Endothelial cell of umbilical vein (primary cell): ENCODE data around the gene ETHE1. TPM values are rescaled to one million over a fixed set of nuclear protein-coding genes. Genes with fewer than 3 reads are reported as not detected.

Source experiments
- BruUV-seq: library from RNA; stranded (reverse); fragments of 400-500 nt; replicated peaks from 2 replicates; lab custom pipeline; 2021; lab: Mats Ljungman, UMichigan
- CTCF ChIA-PET: fragments of 300-600, 350-600 bp; sonication (Branson Sonifier 250); formaldehyde crosslinking; loops from one replicate; lab custom pipeline; 2021; ENCODE audit warnings: antibody characterized with exemption, inconsistent platforms; lab: Charles Lee
- POLR2A ChIA-PET: fragments of 300-600, 350-600 bp; sonication (Branson Sonifier 250); formaldehyde crosslinking; loops from one replicate; lab custom pipeline; 2021; ENCODE audit warnings: antibody characterized with exemption, inconsistent platforms; lab: Charles Lee
- DNase-seq: peaks from one replicate; pipeline ENCODE4 v3.0.0-alpha.2; 2011; ENCODE audit warnings: low read depth, low spot score
- FAIRE-seq: peaks from 2 replicates; lab custom pipeline; 2011; peaks lifted over from hg19 to GRCh38; lab: Jason Lieb, UNC
- H2AFZ ChIP-seq: 2 replicates; pipeline ENCODE4 v1.6.0; 2012; ENCODE audit warnings: low read depth, low read length, control low read depth, inconsistent platforms
- H3K27ac ChIP-seq: 2 replicates; pipeline ENCODE4 v1.5.1; 2011; ENCODE audit warnings: low read depth, mild to moderate bottlenecking, control low read depth, low read length, moderate library complexity; ENCODE audit not compliant: insufficient read depth
- H3K27me3 ChIP-seq, 2 experiments: 2 replicates each; pipeline versions ENCODE4 v1.6.0 to v1.6.1; 2011; ENCODE audit warnings: low read length in 2 of 2, mixed read lengths in 1 of 2; ENCODE audit not compliant: control insufficient read depth in 2 of 2, insufficient read depth in 2 of 2
- H3K36me3 ChIP-seq, 2 experiments: 2 replicates in 1 of 2; 3 replicates in 1 of 2; pipeline ENCODE4 v1.5.1; 2011; ENCODE audit warnings: low read length in 2 of 2, mild to moderate bottlenecking in 1 of 2, moderate library complexity in 1 of 2; ENCODE audit not compliant: control insufficient read depth in 2 of 2, insufficient read depth in 2 of 2; ENCODE audit errors: extremely low read depth in 1 of 2
- H3K4me1 ChIP-seq: 3 replicates; pipeline ENCODE4 v1.5.1; 2011; ENCODE audit warnings: mild to moderate bottlenecking, low read length; ENCODE audit not compliant: control insufficient read depth, insufficient read depth; ENCODE audit errors: extremely low read depth
- H3K4me2 ChIP-seq: 2 replicates; pipeline ENCODE4 v1.6.1; 2011; ENCODE audit warnings: low read length, control low read depth, mixed read lengths; ENCODE audit not compliant: insufficient read depth
- H3K4me3 ChIP-seq, 3 experiments: fragments of 200-600 bp in 1 of 3; sonication (generic), shearing (Covaris generic) in 1 of 3; replicated peaks in 1 of 3; 2 replicates each; pipeline ENCODE4 v1.5.1; 2011 to 2016; ENCODE audit warnings: control low read depth in 3 of 3, low read length in 3 of 3, mild to moderate bottlenecking in 2 of 3, inconsistent platforms in 1 of 3, low read depth in 1 of 3, moderate library complexity in 1 of 3; ENCODE audit not compliant: insufficient read depth in 1 of 3
- H3K79me2 ChIP-seq: 2 replicates; pipeline ENCODE4 v1.6.0; 2012; ENCODE audit warnings: low read length, inconsistent platforms; ENCODE audit not compliant: control insufficient read depth, insufficient read depth
- H3K9ac ChIP-seq: replicated peaks from 2 replicates; pipeline ENCODE3; 2011; ENCODE audit warnings: low read length, control low read depth; ENCODE audit not compliant: insufficient read depth; ENCODE audit errors: extremely low read depth
- H3K9me1 ChIP-seq: replicated peaks from 3 replicates; pipeline ENCODE4 v1.6.0; 2011; ENCODE audit warnings: mild to moderate bottlenecking, low read length; ENCODE audit not compliant: control insufficient read depth, insufficient read depth; ENCODE audit errors: extremely low read depth
- H3K9me3 ChIP-seq: replicated peaks from 2 replicates; pipeline ENCODE4 v1.5.1; 2012; ENCODE audit warnings: low read length, inconsistent platforms; ENCODE audit not compliant: control insufficient read depth, insufficient read depth
- H4K20me1 ChIP-seq: replicated peaks from 2 replicates; pipeline ENCODE3; 2011; ENCODE audit warnings: mild to moderate bottlenecking, low read length; ENCODE audit not compliant: control insufficient read depth, insufficient read depth; ENCODE audit errors: extremely low read depth
- EZH2 ChIP-seq: IDR thresholded peaks from 2 replicates; pipeline ENCODE4 v1.6.1; 2012; ENCODE audit warnings: borderline replicate concordance, low read depth, mild to moderate bottlenecking, moderate library complexity, low read length, inconsistent platforms; ENCODE audit not compliant: severe bottlenecking
- FOS ChIP-seq: IDR thresholded peaks from 2 replicates; pipeline ENCODE4 v1.6.1; 2011; ENCODE audit warnings: mild to moderate bottlenecking, low read length, moderate library complexity, borderline replicate concordance; ENCODE audit not compliant: insufficient read depth
- GATA2 ChIP-seq: IDR thresholded peaks from 2 replicates; pipeline ENCODE4 v1.7.0; 2011; ENCODE audit warnings: low read depth, mild to moderate bottlenecking, moderate library complexity, mixed read lengths, low read length; ENCODE audit not compliant: insufficient read length, insufficient read depth
- JUN ChIP-seq: IDR thresholded peaks from 2 replicates; pipeline ENCODE4 v1.6.1; 2011; ENCODE audit warnings: borderline replicate concordance, low read depth; ENCODE audit not compliant: insufficient read length, insufficient read depth
- MYC ChIP-seq: IDR thresholded peaks from one replicate; pipeline ENCODE4 v1.6.1; 2011; ENCODE audit warnings: mild to moderate bottlenecking, low read depth, low read length
- POLR2A ChIP-seq: IDR thresholded peaks from 2 replicates; pipeline ENCODE4 v1.6.1; 2012; ENCODE audit warnings: low read depth, mild to moderate bottlenecking, control low read depth, low read length
- POLR2AphosphoS5 ChIP-seq: IDR thresholded peaks from 2 replicates; pipeline ENCODE4 v1.6.1; 2012; ENCODE audit warnings: low read depth, mild to moderate bottlenecking, control low read depth, low read length, moderate library complexity; ENCODE audit not compliant: insufficient read depth
- dilution Hi-C: fragments of 300-500 bp; cut with MboI; formaldehyde crosslinking; loops from one replicate; pipeline ENCODE4 v1.15.0; 2019; ENCODE audit warnings: low sequenced_read_pairs; ENCODE audit not compliant: extremely low pct_ligation_motif_present
- intact Hi-C: fragments of 100-400 bp; cut with micrococcal nuclease; formaldehyde crosslinking; loops from one replicate; pipeline ENCODE4 v1.10.0; 2022
- polyA plus RNA-seq, 4 experiments: library from polyadenylated mRNA; depleted of rRNA in 3 of 4; stranded (reverse) in 3 of 4; unstranded in 1 of 4; fragments of >200 nt; gene quantifications; 2 replicates each; pipeline versions ENCODE4 v1.2.1 to v1.2.3, GENCODE V29; 2011 to 2012; ENCODE audit warnings: missing spikeins in 1 of 4
- total RNA-seq: library from RNA; stranded (reverse); gene quantifications from 2 replicates; pipeline ENCODE4 v1.2.3, GENCODE V29; 2021
- TF ChIP-seq, protein P1 (sequence below), 2 donors: IDR thresholded peaks; 1 replicate in 1 of 2; 2 replicates in 1 of 2; pipeline ENCODE4 v1.5.1; 2011; ENCODE audit warnings: low read length in 2 of 2, mild to moderate bottlenecking in 2 of 2, moderate library complexity in 2 of 2, control low read depth in 1 of 2, inconsistent platforms in 1 of 2, low read depth in 1 of 2; ENCODE audit not compliant: insufficient read depth in 1 of 2; ENCODE audit errors: extremely low read depth in 1 of 2
- TF ChIP-seq, protein P2 (sequence below): IDR thresholded peaks from 2 replicates; pipeline ENCODE4 v1.6.1; 2011; ENCODE audit not compliant: insufficient read depth, insufficient read length

ETHE1 gene
- total and polyA plus RNA-seq, 2 donors (not counting 3 experiments of a cell fraction or from before 2014, with no cell fraction given) = 34.5 to 124 TPM

DNA sequence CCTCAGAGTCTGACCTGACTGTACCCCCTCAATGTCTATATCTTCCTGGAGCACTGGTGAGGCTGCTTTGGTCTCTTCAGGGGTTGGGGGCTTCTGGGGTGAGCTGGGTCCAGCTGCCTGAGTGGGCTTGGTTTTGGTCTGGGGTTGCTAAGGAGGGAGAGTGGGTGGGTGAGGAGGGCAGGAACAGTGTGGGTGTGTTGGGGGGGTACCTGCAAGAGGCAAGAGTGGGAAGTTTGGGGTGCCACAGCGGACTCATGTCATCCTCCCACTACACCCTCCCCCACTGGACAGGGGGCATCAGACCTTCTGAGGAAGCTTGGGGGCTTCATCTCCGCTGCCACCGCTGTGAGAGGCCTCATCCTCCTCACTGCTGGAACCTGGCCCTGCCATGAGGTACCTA, 19.6 kb upstream of the ETHE1 start:
- TF ChIP-seq, protein P1, sequence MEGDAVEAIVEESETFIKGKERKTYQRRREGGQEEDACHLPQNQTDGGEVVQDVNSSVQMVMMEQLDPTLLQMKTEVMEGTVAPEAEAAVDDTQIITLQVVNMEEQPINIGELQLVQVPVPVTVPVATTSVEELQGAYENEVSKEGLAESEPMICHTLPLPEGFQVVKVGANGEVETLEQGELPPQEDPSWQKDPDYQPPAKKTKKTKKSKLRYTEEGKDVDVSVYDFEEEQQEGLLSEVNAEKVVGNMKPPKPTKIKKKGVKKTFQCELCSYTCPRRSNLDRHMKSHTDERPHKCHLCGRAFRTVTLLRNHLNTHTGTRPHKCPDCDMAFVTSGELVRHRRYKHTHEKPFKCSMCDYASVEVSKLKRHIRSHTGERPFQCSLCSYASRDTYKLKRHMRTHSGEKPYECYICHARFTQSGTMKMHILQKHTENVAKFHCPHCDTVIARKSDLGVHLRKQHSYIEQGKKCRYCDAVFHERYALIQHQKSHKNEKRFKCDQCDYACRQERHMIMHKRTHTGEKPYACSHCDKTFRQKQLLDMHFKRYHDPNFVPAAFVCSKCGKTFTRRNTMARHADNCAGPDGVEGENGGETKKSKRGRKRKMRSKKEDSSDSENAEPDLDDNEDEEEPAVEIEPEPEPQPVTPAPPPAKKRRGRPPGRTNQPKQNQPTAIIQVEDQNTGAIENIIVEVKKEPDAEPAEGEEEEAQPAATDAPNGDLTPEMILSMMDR (IDR thresholded peaks at IDR 0.05; ENCODE audit: extremely low read depth in 1 of 2, insufficient read depth in 1 of 2, low read depth in 1 of 2, low read length in 2 of 2) = no peak
- TF ChIP-seq EZH2 = no peak
- TF ChIP-seq FOS = no peak
- no peak for TF ChIP-seq GATA2
- TF ChIP-seq POLR2A = no peak
- TF ChIP-seq POLR2AphosphoS5 = no peak
- no peak for TF ChIP-seq JUN
- TF ChIP-seq, protein P2, sequence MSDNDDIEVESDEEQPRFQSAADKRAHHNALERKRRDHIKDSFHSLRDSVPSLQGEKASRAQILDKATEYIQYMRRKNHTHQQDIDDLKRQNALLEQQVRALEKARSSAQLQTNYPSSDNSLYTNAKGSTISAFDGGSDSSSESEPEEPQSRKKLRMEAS = no peak
- no peak for TF ChIP-seq MYC
- POLR2A ChIA-PET = no interaction called here
- BruUV-seq = no TSS peak
- intact Hi-C loops (no loop called here), dilution Hi-C loops (no loop called here)
- Histone ChIP-seq H3K27ac (no peak overlapping the region), H3K4me3 (no peak overlapping the region), H3K9ac (no peak overlapping the region), H3K4me2 (no peak overlapping the region), H3K27me3 (no peaks in the 10 kb centered on the region), H3K4me1 (no peaks in the 10 kb centered on the region), H3K79me2 (no peaks in the 10 kb centered on the region), H3K9me1 (no peaks in the 10 kb centered on the region), H4K20me1 (no peaks in the 10 kb centered on the region), H3K9me3 (no peaks in the 10 kb centered on the region), H3K36me3 (peaks cover 4 to 37% of the 10 kb centered on the region in 2 experiments), H2AFZ (no peak overlapping the region)
- CTCF ChIA-PET = interaction anchor here (1.1 kb wide), 2 partner anchors 9 to 11 kb away, joined by 3 read pairs; no protein-coding TSS in a partner anchor
- DNase-seq (no peak), FAIRE-seq (no peak)
